HepG2 (cell line): ENCODE data around the gene IRAK3. TPM values are rescaled to one million over a fixed set of nuclear protein-coding genes. Genes with fewer than 3 reads are reported as not detected.

Source experiments
- ATAC-seq: fragments of 200-7000 bp; cut with Tn5 transposase; 3 replicates; pipeline ENCODE4 v1.9.1; 2020; ENCODE audit warnings: mild to moderate bottlenecking, moderate library complexity
- BruUV-seq: library from RNA; stranded (reverse); fragments of 400-500 nt; replicated peaks from 2 replicates; lab custom pipeline; 2021; lab: Mats Ljungman, UMichigan
- CTCF ChIA-PET: fragments of 300-600 bp; formaldehyde crosslinking; extraction: SDS; loops from one replicate; lab custom pipeline; 2021; ENCODE audit warnings: low total read pairs, inconsistent platforms, low intra/inter-chr PET ratio; lab: Yijun Ruan, JAX
- POLR2A ChIA-PET: fragments of 350-600 bp; sonication (Branson Sonifier 250); formaldehyde crosslinking; loops from one replicate; lab custom pipeline; 2020; ENCODE audit warnings: antibody characterized with exemption, inconsistent platforms; lab: Yijun Ruan, JAX
- DNase-seq: peaks from one replicate; pipeline ENCODE4 v3.0.0-alpha.2; 2015; ENCODE audit warnings: low spot score
- FAIRE-seq: peaks from 3 replicates; lab custom pipeline; 2011; peaks lifted over from hg19 to GRCh38; lab: Jason Lieb, UNC
- H2AFZ ChIP-seq: one replicate; pipeline ENCODE4 v1.6.1; 2011; ENCODE audit warnings: low read length, inconsistent platforms
- H3K27ac ChIP-seq: fragments of 300-600 bp; 3 replicates; pipeline ENCODE4 v1.8.0; 2011; ENCODE audit warnings: mixed run types, mild to moderate bottlenecking, mixed read lengths, low read length, inconsistent platforms; ENCODE audit not compliant: insufficient read depth; ENCODE audit errors: extremely low read length
- H3K27me3 ChIP-seq, 2 experiments: fragments of 200-600 bp in 1 of 2; 2 replicates in 1 of 2; 3 replicates in 1 of 2; pipeline versions ENCODE4 v1.6.0 to v1.8.0; 2011; ENCODE audit warnings: low read length in 2 of 2, mild to moderate bottlenecking in 2 of 2, moderate library complexity in 2 of 2, inconsistent platforms in 1 of 2; ENCODE audit not compliant: insufficient read depth in 2 of 2, control insufficient read depth in 1 of 2
- H3K36me3 ChIP-seq, 2 experiments: fragments of 200-600 bp in 1 of 2; replicated peaks in 1 of 2; 2 replicates in 1 of 2; 3 replicates in 1 of 2; pipeline versions ENCODE4 v1.5.1 to v1.8.0; 2011; ENCODE audit warnings: low read length in 2 of 2, inconsistent platforms in 1 of 2; ENCODE audit not compliant: insufficient read depth in 2 of 2, control insufficient read depth in 1 of 2
- H3K4me1 ChIP-seq: 2 replicates; pipeline ENCODE4 v1.5.1; 2012; ENCODE audit warnings: low read length, inconsistent platforms; ENCODE audit not compliant: insufficient read depth
- H3K4me2 ChIP-seq: 2 replicates; pipeline ENCODE4 v1.6.0; 2011; ENCODE audit warnings: low read depth, low read length, inconsistent platforms
- H3K4me3 ChIP-seq, 3 experiments: fragments of 200-600 bp in 1 of 3; sonication (generic), shearing (Covaris generic) in 1 of 3; replicated peaks in 1 of 3; 2 replicates each; pipeline ENCODE4 v1.5.1; 2011 to 2016; ENCODE audit warnings: low read length in 3 of 3, inconsistent platforms in 2 of 3, low read depth in 2 of 3, mild to moderate bottlenecking in 2 of 3, control low read depth in 1 of 3, mixed read lengths in 1 of 3; ENCODE audit not compliant: insufficient read depth in 1 of 3
- H3K79me2 ChIP-seq: one replicate; pipeline ENCODE4 v1.6.1; 2011; ENCODE audit warnings: low read length, inconsistent platforms; ENCODE audit not compliant: insufficient read depth
- H3K9ac ChIP-seq: 2 replicates; pipeline ENCODE4 v1.6.0; 2011; ENCODE audit warnings: mild to moderate bottlenecking, low read depth, low read length, inconsistent platforms; ENCODE audit not compliant: insufficient read depth
- H3K9me3 ChIP-seq: 2 replicates; pipeline ENCODE4 v1.5.1; 2012; ENCODE audit warnings: mild to moderate bottlenecking, low read length
- H4K20me1 ChIP-seq: 2 replicates; pipeline ENCODE4 v1.6.0; 2011; ENCODE audit warnings: inconsistent platforms, mild to moderate bottlenecking, low read length, moderate library complexity; ENCODE audit not compliant: insufficient read depth
- AGO2 ChIP-seq: fragments of 200-400 bp; formaldehyde crosslinking; optimal IDR thresholded peaks from 2 replicates; pipeline ENCODE3; 2017; ENCODE audit warnings: mild to moderate bottlenecking, low read depth, low read length, moderate library complexity
- ATAD3A ChIP-seq: sonication (generic); formaldehyde crosslinking; IDR thresholded peaks from 2 replicates; pipeline ENCODE4 v1.4.0; 2020; ENCODE audit warnings: missing genetic modification reagents
- HBP1 ChIP-seq: IDR thresholded peaks from 2 replicates; pipeline ENCODE4 v1.6.1; 2016; ENCODE audit warnings: low read depth, control low read depth
- RBAK ChIP-seq: sonication (generic); formaldehyde crosslinking; IDR thresholded peaks from 2 replicates; pipeline ENCODE4 v1.5.1; 2020; ENCODE audit warnings: mild to moderate bottlenecking, missing genetic modification reagents
- RORA ChIP-seq: sonication (generic); formaldehyde crosslinking; IDR thresholded peaks from 2 replicates; pipeline ENCODE4 v1.5.0; 2020; ENCODE audit warnings: mild to moderate bottlenecking, missing genetic modification reagents, moderate library complexity
- SOX6 ChIP-seq, 2 experiments: fragments of 450-650 bp in 1 of 2; sonication (generic) in 1 of 2; formaldehyde crosslinking in 1 of 2; IDR thresholded peaks; 2 replicates each; pipeline versions ENCODE4 v1.4.0 to v1.6.1; 2017 to 2020; ENCODE audit warnings: antibody characterized with exemption in 1 of 2, mild to moderate bottlenecking in 1 of 2, missing genetic modification reagents in 1 of 2
- TRAFD1 ChIP-seq: sonication (generic); formaldehyde crosslinking; IDR thresholded peaks from 2 replicates; pipeline ENCODE4 v1.5.1; 2020; ENCODE audit warnings: missing genetic modification reagents, mild to moderate bottlenecking, borderline replicate concordance
- ZFP82 ChIP-seq: sonication (generic); formaldehyde crosslinking; IDR thresholded peaks from 2 replicates; pipeline ENCODE4 v1.5.1; 2020; ENCODE audit warnings: mild to moderate bottlenecking, missing genetic modification reagents, borderline replicate concordance
- ZNF138 ChIP-seq: sonication (generic); formaldehyde crosslinking; IDR thresholded peaks from 2 replicates; pipeline ENCODE4 v1.5.0; 2020; ENCODE audit warnings: mild to moderate bottlenecking, low read depth, missing genetic modification reagents
- ZNF282 ChIP-seq: fragments of 450-650 bp; IDR thresholded peaks from 2 replicates; pipeline ENCODE4 v1.6.1; 2018; ENCODE audit not compliant: partially characterized antibody
- ZNF292 ChIP-seq: sonication (generic); formaldehyde crosslinking; IDR thresholded peaks from 2 replicates; pipeline ENCODE4 v1.8.1; 2022; ENCODE audit warnings: mild to moderate bottlenecking, low read depth, missing genetic modification reagents, borderline replicate concordance
- ZNF331 ChIP-seq: sonication (generic); formaldehyde crosslinking; IDR thresholded peaks from 2 replicates; pipeline ENCODE4 v1.4.0; 2020; ENCODE audit warnings: missing genetic modification reagents
- ZSCAN31 ChIP-seq: sonication (generic); formaldehyde crosslinking; IDR thresholded peaks from 2 replicates; pipeline ENCODE4 v1.5.0; 2020; ENCODE audit warnings: low read depth, mild to moderate bottlenecking, missing genetic modification reagents
- in situ Hi-C: cut with HindIII; loops from 2 replicates; pipeline ENCODE4 v1.10.0; 2017; ENCODE audit warnings: low pct_unique_long_range_greater_than_20kb; ENCODE audit not compliant: extremely low pct_ligation_motif_present
- intact Hi-C: fragments of 100-400 bp; cut with micrococcal nuclease; formaldehyde crosslinking; loops from one replicate; pipeline ENCODE4 v1.10.0; 2022; ENCODE audit not compliant: unreplicated experiment
- polyA plus RNA-seq, 8 experiments: library from polyadenylated mRNA; depleted of rRNA in 3 of 8; stranded (reverse) in 7 of 8; unstranded in 1 of 8; fragments of >200 nt; fragmentation: Illumina TruSeq in 4 of 8; extraction: Trizol in 4 of 8; gene quantifications; 2 replicates each; pipeline versions ENCODE4 v1.2.1 to v1.2.3, GENCODE V29; 2011 to 2016; ENCODE audit warnings: low read depth in 4 of 8, missing spikeins in 1 of 8, mixed read lengths in 1 of 8; ENCODE audit not compliant: insufficient read depth in 1 of 8
- total RNA-seq, 5 experiments: library from RNA; depleted of rRNA; stranded (reverse); fragments of >200 nt; fragmentation: Illumina TruSeq; extraction: Trizol; gene quantifications; 2 replicates each; pipeline ENCODE4 v1.2.3, GENCODE V29; 2016; ENCODE audit warnings: low read depth in 1 of 5
- TF ChIP-seq, protein P1 (sequence below): sonication (generic); formaldehyde crosslinking; IDR thresholded peaks from 2 replicates; pipeline ENCODE4 v1.4.0; 2020; ENCODE audit warnings: missing genetic modification reagents

The IRAK3 gene
- total and polyA plus RNA-seq, 2 of the 13 experiments (the other 11 are each of a cell fraction or from before 2014, with no cell fraction given), result 0.01 TPM; not detected in 1

DNA sequence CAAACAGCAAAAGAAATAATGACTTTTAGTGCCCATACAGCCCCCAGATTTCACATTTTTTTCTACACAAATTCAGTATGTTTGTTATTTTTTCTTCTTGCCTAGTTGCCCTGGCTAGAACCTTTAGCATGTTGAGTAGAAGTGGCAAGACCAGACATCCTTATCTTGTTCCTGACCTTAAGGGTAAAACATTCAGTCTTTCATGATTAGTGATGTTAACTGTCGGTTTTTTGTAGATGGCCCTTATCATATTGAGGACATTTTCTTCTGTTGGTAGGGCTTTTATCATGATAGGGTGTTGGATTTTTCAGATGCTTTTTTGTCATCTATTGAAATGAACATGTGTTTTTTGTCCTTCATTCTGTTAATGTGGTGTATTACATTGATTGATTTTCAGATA, 17.1 kb downstream of the IRAK3 start (continued):
- TF ChIP-seq HBP1 (CRISPR knock-in tag) (no peak), ZNF282 (no peak), ZFP82 (no peak)

DNA sequence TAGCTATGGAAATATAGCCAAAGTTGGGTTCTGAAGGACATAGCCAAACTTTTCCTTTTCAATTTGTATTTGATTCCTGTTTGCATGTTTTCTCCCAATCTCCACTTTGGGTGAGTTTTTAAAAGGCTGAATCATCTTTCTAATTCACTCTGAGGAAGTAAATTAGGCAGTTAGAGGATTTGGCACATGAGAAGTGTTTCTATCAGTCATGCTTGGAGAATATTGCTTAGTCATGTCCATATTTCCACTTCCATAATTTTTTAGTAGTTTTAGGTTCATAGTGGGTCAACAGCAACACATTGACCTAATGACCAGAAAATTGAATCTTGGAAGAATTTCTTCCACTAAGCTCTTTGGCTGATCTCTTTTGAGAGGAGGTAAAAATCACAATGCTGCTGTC, 21.8 kb downstream of the IRAK3 start:
- no peak overlapping the region for H3K4me2 ChIP-seq
- H3K36me3 ChIP-seq, result no peaks in the 10 kb centered on the region
- no peak for FAIRE-seq
- H3K79me2 ChIP-seq, result no peaks in the 10 kb centered on the region
- CTCF ChIA-PET, result no interaction called here
- BruUV-seq, result no TSS peak
- no peak overlapping the region for H3K9ac ChIP-seq
- H3K4me1 ChIP-seq, result peaks cover 9% of the 10 kb centered on the region
- in situ Hi-C loops, result no loop called here
- H3K27me3 ChIP-seq, result no peaks in the 10 kb centered on the region
- no peak for TF ChIP-seq ZNF331 (CRISPR knock-in tag)
- no peak for TF ChIP-seq AGO2
- TF ChIP-seq RBAK (CRISPR knock-in tag), result no peak
- TF ChIP-seq ZNF292 (CRISPR knock-in tag), result no peak
- no peak for TF ChIP-seq RORA (CRISPR knock-in tag)
- TF ChIP-seq SOX6 (IDR thresholded peaks at IDR 0.05), result no peak
- TF ChIP-seq SOX6 (CRISPR knock-in tag; IDR thresholded peaks at IDR 0.05), result no peak
- no peak for TF ChIP-seq TRAFD1 (CRISPR knock-in tag)
- no peak for TF ChIP-seq ZNF138 (CRISPR knock-in tag)
- TF ChIP-seq ATAD3A (CRISPR knock-in tag), result no peak
- no peak for TF ChIP-seq ZSCAN31 (CRISPR knock-in tag)
- TF ChIP-seq, protein P1, sequence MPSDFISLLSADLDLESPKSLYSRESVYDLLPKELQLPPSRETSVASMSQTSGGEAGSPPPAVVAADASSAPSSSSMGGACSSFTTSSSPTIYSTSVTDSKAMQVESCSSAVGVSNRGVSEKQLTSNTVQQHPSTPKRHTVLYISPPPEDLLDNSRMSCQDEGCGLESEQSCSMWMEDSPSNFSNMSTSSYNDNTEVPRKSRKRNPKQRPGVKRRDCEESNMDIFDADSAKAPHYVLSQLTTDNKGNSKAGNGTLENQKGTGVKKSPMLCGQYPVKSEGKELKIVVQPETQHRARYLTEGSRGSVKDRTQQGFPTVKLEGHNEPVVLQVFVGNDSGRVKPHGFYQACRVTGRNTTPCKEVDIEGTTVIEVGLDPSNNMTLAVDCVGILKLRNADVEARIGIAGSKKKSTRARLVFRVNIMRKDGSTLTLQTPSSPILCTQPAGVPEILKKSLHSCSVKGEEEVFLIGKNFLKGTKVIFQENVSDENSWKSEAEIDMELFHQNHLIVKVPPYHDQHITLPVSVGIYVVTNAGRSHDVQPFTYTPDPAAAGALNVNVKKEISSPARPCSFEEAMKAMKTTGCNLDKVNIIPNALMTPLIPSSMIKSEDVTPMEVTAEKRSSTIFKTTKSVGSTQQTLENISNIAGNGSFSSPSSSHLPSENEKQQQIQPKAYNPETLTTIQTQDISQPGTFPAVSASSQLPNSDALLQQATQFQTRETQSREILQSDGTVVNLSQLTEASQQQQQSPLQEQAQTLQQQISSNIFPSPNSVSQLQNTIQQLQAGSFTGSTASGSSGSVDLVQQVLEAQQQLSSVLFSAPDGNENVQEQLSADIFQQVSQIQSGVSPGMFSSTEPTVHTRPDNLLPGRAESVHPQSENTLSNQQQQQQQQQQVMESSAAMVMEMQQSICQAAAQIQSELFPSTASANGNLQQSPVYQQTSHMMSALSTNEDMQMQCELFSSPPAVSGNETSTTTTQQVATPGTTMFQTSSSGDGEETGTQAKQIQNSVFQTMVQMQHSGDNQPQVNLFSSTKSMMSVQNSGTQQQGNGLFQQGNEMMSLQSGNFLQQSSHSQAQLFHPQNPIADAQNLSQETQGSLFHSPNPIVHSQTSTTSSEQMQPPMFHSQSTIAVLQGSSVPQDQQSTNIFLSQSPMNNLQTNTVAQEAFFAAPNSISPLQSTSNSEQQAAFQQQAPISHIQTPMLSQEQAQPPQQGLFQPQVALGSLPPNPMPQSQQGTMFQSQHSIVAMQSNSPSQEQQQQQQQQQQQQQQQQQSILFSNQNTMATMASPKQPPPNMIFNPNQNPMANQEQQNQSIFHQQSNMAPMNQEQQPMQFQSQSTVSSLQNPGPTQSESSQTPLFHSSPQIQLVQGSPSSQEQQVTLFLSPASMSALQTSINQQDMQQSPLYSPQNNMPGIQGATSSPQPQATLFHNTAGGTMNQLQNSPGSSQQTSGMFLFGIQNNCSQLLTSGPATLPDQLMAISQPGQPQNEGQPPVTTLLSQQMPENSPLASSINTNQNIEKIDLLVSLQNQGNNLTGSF (CRISPR knock-in tag), result no peak
- TF ChIP-seq, all 625 proteins: peak for 0
- ATAC-seq (no peak), DNase-seq (no peak)
- H3K27ac ChIP-seq, result no peak overlapping the region
- no peak overlapping the region for H2AFZ ChIP-seq
- no peak overlapping the region for H3K4me3 ChIP-seq
- H3K9me3 ChIP-seq, result no peaks in the 10 kb centered on the region
- H4K20me1 ChIP-seq, result no peaks in the 10 kb centered on the region
- intact Hi-C loops, result no loop called here
- POLR2A ChIA-PET, result no interaction called here
